GM23338 (cell line): ENCODE results near the gene ITFG1.

Source experiments
- CTCF ChIP-seq, 2 experiments: fragments of 200-600 bp in 1 of 2; sonication (generic) in 1 of 2; conservative IDR thresholded peaks; 2 replicates each; pipeline versions ENCODE4 v1.5.1 to v1.6.1; 2016 to 2017; ENCODE audit warnings: antibody characterized with exemption in 2 of 2, low read depth in 2 of 2, mild to moderate bottlenecking in 2 of 2, moderate library complexity in 1 of 2
- EZH2 ChIP-seq: fragments of 200-600 bp; sonication (generic); IDR thresholded peaks from one replicate; pipeline ENCODE4 v1.8.0; 2017; ENCODE audit warnings: antibody characterized with exemption, mild to moderate bottlenecking, low read depth; ENCODE audit not compliant: unreplicated experiment
- POLR2AphosphoS5 ChIP-seq: IDR thresholded peaks from 2 replicates; pipeline ENCODE4 v1.6.1; 2016; ENCODE audit warnings: antibody characterized with exemption, low read depth

- TF ChIP-seq EZH2 (no peak), CTCF (conservative IDR thresholded peaks at IDR 0.05; ENCODE audit: low read depth in 2 of 2) (no peak), POLR2AphosphoS5 (no peak)
These were observed 152.3 kb downstream of the ITFG1 start for GRCh38 chr16:47308601-47309000.
